HL-60 (cell line): ENCODE data around the gene PITPNM3.

Source experiments
- POLR2AphosphoS5 ChIP-seq: IDR thresholded peaks from 2 replicates; pipeline ENCODE4 v1.6.1; 2012; ENCODE audit warnings: low read depth
- TF ChIP-seq, protein P1 (sequence below): IDR thresholded peaks from one replicate; pipeline ENCODE4 v1.5.1; 2011; ENCODE audit warnings: low read length, control low read depth, inconsistent platforms; ENCODE audit not compliant: insufficient read depth

DNA sequence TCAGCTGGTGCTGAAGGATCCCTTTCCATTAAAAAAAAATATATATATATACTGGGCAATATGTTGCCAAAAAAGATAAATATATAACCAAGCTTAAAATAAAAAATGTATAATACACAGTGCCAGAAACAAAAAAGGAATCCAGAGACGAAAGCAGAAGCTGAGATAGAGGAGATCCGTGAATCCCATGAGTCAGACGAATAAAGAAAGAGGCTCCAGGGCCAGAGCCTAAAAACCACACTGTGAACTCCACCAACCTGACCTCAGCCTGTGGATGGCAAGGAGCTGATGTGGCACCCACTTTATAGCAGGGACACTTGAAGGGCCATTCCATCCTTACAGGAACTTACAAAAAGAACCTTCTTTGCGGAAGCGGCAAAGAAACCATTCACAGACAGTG is 34.8 kb downstream of the PITPNM3 start:
- TF ChIP-seq, protein P1, sequence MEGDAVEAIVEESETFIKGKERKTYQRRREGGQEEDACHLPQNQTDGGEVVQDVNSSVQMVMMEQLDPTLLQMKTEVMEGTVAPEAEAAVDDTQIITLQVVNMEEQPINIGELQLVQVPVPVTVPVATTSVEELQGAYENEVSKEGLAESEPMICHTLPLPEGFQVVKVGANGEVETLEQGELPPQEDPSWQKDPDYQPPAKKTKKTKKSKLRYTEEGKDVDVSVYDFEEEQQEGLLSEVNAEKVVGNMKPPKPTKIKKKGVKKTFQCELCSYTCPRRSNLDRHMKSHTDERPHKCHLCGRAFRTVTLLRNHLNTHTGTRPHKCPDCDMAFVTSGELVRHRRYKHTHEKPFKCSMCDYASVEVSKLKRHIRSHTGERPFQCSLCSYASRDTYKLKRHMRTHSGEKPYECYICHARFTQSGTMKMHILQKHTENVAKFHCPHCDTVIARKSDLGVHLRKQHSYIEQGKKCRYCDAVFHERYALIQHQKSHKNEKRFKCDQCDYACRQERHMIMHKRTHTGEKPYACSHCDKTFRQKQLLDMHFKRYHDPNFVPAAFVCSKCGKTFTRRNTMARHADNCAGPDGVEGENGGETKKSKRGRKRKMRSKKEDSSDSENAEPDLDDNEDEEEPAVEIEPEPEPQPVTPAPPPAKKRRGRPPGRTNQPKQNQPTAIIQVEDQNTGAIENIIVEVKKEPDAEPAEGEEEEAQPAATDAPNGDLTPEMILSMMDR: no peak
- no peak for TF ChIP-seq POLR2AphosphoS5
